CD4-positive, alpha-beta memory T cell (primary cell): ENCODE data around the gene LCN6. TPM values are rescaled to one million over a fixed set of nuclear protein-coding genes. Genes with fewer than 3 reads are reported as not detected.
"Not testable (repeated sequence)": the region's sequence is repeated elsewhere in the genome, so short reads cannot be mapped to it uniquely, and the experiment has no call there.

Experiments used
- CTCF ChIA-PET: fragments of 350-600 bp; sonication (Branson Sonifier 250); formaldehyde crosslinking; loops from one replicate; lab custom pipeline; 2021; ENCODE audit warnings: inconsistent platforms; ENCODE audit not compliant: partially characterized antibody; lab: Charles Lee
- POLR2A ChIA-PET: fragments of 350-600 bp; sonication (Branson Sonifier 250); formaldehyde crosslinking; loops from one replicate; lab custom pipeline; 2021; ENCODE audit not compliant: partially characterized antibody; lab: Charles Lee
- DNase-seq, 5 donors: peaks; one replicate each; pipeline versions ENCODE4 v3.0.0 to v3.0.0-alpha.2; 2020 to 2022; ENCODE audit warnings: mixed read lengths in 1 of 5
- H3K27ac ChIP-seq: one replicate; pipeline ENCODE4 v1.7.0; 2013; ENCODE audit warnings: low read depth, low read length
- H3K27me3 ChIP-seq: 2 replicates; pipeline ENCODE4 v1.7.0; 2013; ENCODE audit warnings: mild to moderate bottlenecking, low read length, moderate library complexity; ENCODE audit not compliant: insufficient read depth
- H3K36me3 ChIP-seq: 2 replicates; pipeline ENCODE4 v1.7.0; 2013; ENCODE audit warnings: mild to moderate bottlenecking, low read length, moderate library complexity; ENCODE audit not compliant: insufficient read depth
- H3K4me1 ChIP-seq: 2 replicates; pipeline ENCODE4 v1.7.0; 2013; ENCODE audit warnings: mild to moderate bottlenecking, low read length, moderate library complexity; ENCODE audit not compliant: insufficient read depth
- H3K4me3 ChIP-seq, 2 donors: one replicate each; pipeline ENCODE4 v1.7.0; 2013; ENCODE audit warnings: low read length in 2 of 2, mild to moderate bottlenecking in 1 of 2
- H3K9me3 ChIP-seq, 2 donors: one replicate each; pipeline ENCODE4 v1.7.0; 2013; ENCODE audit warnings: low read length in 2 of 2, control low read depth in 1 of 2; ENCODE audit not compliant: control insufficient read depth in 1 of 2
- H3K27ac Mint-ChIP-seq, 7 donors: one replicate each; pipeline ENCODE4 v1.8.0; 2020 to 2021; ENCODE audit warnings: mixed read lengths in 7 of 7, mild to moderate bottlenecking in 6 of 7, inconsistent platforms in 3 of 7, moderate library complexity in 3 of 7
- H3K27me3 Mint-ChIP-seq, 2 donors: one replicate each; pipeline ENCODE4 v1.8.0; 2020 to 2021; ENCODE audit warnings: mixed read lengths in 2 of 2
- H3K36me3 Mint-ChIP-seq, 2 donors: one replicate each; pipeline ENCODE4 v1.8.0; 2020 to 2021; ENCODE audit warnings: mixed read lengths in 2 of 2, inconsistent platforms in 1 of 2, mild to moderate bottlenecking in 1 of 2
- H3K4me1 Mint-ChIP-seq, 4 donors: one replicate each; pipeline ENCODE4 v1.8.0; 2020 to 2021; ENCODE audit warnings: mixed read lengths in 4 of 4, mild to moderate bottlenecking in 1 of 4
- H3K4me3 Mint-ChIP-seq, 8 donors: one replicate each; pipeline ENCODE4 v1.8.0; 2020 to 2021; ENCODE audit warnings: mixed read lengths in 8 of 8, mild to moderate bottlenecking in 7 of 8, moderate library complexity in 6 of 8, inconsistent platforms in 3 of 8
- H3K9me3 Mint-ChIP-seq, 8 donors: one replicate each; pipeline ENCODE4 v1.8.0; 2020 to 2021; ENCODE audit warnings: mixed read lengths in 8 of 8, mild to moderate bottlenecking in 5 of 8, inconsistent platforms in 3 of 8, moderate library complexity in 1 of 8
- intact Hi-C: fragments of 100-400 bp; cut with micrococcal nuclease; formaldehyde crosslinking; loops from one replicate; pipeline ENCODE4 v1.15.1; 2023
- polyA plus RNA-seq, 2 donors: library from polyadenylated mRNA; unstranded; fragments of 300-500 nt; fragmentation: Illumina TruSeq; gene quantifications; one replicate each; pipeline ENCODE4 v1.2.3, GENCODE V29; 2021
- total RNA-seq, 2 experiments: library from RNA; stranded (reverse); gene quantifications; one replicate each; pipeline ENCODE4 v1.2.3, GENCODE V29; 2021

LCN6 gene
- total and polyA plus RNA-seq, 4 experiments from 2014 or later = not detected

DNA sequence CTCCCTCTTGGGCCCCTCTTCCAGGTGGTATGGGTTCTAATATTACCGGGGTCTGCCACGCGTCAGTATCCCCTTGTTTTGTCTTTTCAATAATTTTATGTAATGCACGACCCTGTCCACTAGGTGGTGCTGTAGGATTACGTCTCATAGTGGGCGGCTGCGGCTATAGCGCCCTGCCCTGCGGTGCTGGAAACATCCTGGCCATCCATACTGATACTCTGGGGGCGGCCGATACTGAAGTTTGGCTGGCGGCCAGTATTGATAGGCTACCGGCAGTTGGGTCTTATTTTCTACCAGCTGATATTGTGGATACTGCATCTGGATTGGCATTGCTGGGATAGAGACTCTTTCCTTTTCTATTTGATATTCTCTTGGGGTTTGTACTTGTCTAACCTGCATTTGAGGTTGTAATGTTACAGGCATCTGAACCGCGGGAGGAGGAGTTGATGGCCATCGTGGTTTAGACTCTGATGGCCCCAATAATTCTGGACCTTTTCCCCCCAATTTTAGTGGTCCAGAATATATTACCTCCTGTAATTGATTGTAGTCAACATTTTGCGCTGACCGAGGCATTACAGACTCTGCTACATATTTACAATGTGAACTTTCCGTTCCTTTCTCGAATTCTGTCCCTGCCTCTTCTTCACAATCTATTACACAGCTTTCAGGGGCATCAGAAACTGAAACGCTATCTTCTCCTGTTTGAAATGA is 39.5 kb upstream of the LCN6 start:
- intact Hi-C loops = loop anchor here (1.0 kb wide), 2 partner anchors 247 to 439 kb away; partner anchors contain the start of gene RNF224
- Histone ChIP-seq H3K27ac (no peak overlapping the region), H3K9me3 (no peaks in the 10 kb centered on the region), H3K36me3 (peaks cover 7% of the 10 kb centered on the region), H3K27me3 (no peaks in the 10 kb centered on the region), H3K4me3 (no peak overlapping the region), H3K4me1 (peaks cover 28% of the 10 kb centered on the region)
- H3K9me3 Mint-ChIP-seq = no peaks in the 10 kb centered on the region
- no peaks in the 10 kb centered on the region for H3K27me3 Mint-ChIP-seq
- peaks cover 8 to 44% (median 21%) of the 10 kb centered on the region in 4 donors for H3K4me1 Mint-ChIP-seq
- no peaks in the 10 kb centered on the region for H3K36me3 Mint-ChIP-seq
- DNase-seq = peak; percentile 70 to 78 (median 73)
- H3K27ac Mint-ChIP-seq = peak overlapping the region in 1 of 7 donors; percentile 14
- ChIA-PET POLR2A (interaction anchor here (1.4 to 1.7 kb wide), 3 partner anchors 10 to 259 kb away, joined by 3 to 7 read pairs (median 3); no protein-coding TSS in a partner anchor), CTCF (interaction anchor here (0.6 to 6.8 kb wide), 22 partner anchors 10 to 416 kb away, joined by 3 to 64 read pairs (median 4); partner anchors contain the start of genes AJM1, FUT7, PAXX and TRAF2)
- H3K4me3 Mint-ChIP-seq = no peak overlapping the region

DNA sequence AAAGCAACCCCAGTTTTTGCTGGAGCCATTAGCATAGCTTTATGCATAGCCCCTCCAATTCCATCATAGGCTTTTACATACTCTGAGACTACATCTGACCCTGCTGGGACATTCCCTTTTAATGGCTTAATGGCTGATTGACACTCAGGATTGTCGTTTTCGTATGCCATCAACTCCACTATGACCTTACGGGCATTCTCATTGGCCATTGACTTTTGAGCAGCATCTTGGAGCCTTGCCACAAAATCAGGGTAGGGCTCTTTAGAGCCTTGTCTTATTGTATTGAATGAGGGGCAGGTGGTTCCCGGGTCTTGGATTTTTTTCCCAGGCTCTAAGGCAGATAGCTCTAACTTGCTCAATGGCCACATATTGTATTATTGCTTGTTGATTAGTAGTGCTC is 38.7 kb upstream of the LCN6 start:
- intact Hi-C loops = loop anchor here (1.0 kb wide), 2 partner anchors 248 to 440 kb away; partner anchors contain the start of gene RNF224
- H3K27ac ChIP-seq, H3K36me3 ChIP-seq, H3K27me3 Mint-ChIP-seq, H3K4me3 ChIP-seq, H3K4me3 Mint-ChIP-seq, H3K9me3 Mint-ChIP-seq, H3K9me3 ChIP-seq, DNase-seq, H3K36me3 Mint-ChIP-seq, H3K27ac Mint-ChIP-seq, H3K27me3 ChIP-seq: not testable (repeated sequence)
- H3K4me1 Mint-ChIP-seq = peaks cover 6 to 39% (median 14%) of the 10 kb centered on the region in 4 donors
- ChIA-PET POLR2A (interaction anchor here (1.4 to 1.7 kb wide), 2 partner anchors 9 to 248 kb away, joined by 3 to 7 read pairs; no protein-coding TSS in a partner anchor), CTCF (interaction anchor here (0.6 to 6.8 kb wide), 15 partner anchors 9 to 285 kb away, joined by 3 to 64 read pairs (median 4); partner anchors contain the start of genes AJM1, FUT7 and PAXX)
- H3K4me1 ChIP-seq = peaks cover 21% of the 10 kb centered on the region

DNA sequence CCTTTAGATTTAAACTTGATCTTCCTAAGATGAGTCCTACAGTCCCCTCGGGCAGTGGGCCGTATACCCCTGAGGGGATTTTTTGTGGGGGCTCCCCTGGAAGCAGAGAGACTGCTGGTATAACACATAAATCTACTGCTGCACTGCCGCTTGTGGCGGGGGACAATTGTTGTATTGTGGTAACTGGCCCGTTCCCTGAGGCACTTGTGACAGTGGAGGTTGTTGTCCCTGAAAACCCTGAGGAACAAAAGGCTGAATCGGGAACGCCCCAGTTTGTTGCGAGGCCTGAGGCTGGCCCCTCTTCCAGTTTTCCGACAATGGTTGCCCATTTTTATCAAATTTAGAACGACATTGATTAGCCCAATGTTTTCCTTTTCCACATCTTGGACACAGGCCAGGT is 38.1 kb upstream of the LCN6 start:
- H3K4me1 ChIP-seq = peaks cover 16% of the 10 kb centered on the region
- Mint-ChIP-seq H3K27ac (peak overlapping the region in 1 of 7 donors; percentile 2), H3K36me3 (no peaks in the 10 kb centered on the region), H3K9me3 (no peaks in the 10 kb centered on the region), H3K4me1 (peaks cover 5 to 33% (median 12%) of the 10 kb centered on the region in 4 donors), H3K4me3 (no peak overlapping the region), H3K27me3 (no peaks in the 10 kb centered on the region)
- no peaks in the 10 kb centered on the region for H3K27me3 ChIP-seq
- ChIA-PET CTCF (interaction anchor here (0.9 to 6.8 kb wide), 14 partner anchors 8 to 285 kb away, joined by 3 to 64 read pairs (median 5); partner anchors contain the start of genes AJM1 and NPDC1), POLR2A (interaction anchor here (1.4 kb wide), 1 partner anchor 8 kb away, joined by 3 read pairs; no protein-coding TSS in a partner anchor)
- H3K9me3 ChIP-seq = no peaks in the 10 kb centered on the region
- no peak for DNase-seq
- no peak overlapping the region for H3K4me3 ChIP-seq
- intact Hi-C loops = no loop called here
- H3K27ac ChIP-seq = no peak overlapping the region
- no peaks in the 10 kb centered on the region for H3K36me3 ChIP-seq

DNA sequence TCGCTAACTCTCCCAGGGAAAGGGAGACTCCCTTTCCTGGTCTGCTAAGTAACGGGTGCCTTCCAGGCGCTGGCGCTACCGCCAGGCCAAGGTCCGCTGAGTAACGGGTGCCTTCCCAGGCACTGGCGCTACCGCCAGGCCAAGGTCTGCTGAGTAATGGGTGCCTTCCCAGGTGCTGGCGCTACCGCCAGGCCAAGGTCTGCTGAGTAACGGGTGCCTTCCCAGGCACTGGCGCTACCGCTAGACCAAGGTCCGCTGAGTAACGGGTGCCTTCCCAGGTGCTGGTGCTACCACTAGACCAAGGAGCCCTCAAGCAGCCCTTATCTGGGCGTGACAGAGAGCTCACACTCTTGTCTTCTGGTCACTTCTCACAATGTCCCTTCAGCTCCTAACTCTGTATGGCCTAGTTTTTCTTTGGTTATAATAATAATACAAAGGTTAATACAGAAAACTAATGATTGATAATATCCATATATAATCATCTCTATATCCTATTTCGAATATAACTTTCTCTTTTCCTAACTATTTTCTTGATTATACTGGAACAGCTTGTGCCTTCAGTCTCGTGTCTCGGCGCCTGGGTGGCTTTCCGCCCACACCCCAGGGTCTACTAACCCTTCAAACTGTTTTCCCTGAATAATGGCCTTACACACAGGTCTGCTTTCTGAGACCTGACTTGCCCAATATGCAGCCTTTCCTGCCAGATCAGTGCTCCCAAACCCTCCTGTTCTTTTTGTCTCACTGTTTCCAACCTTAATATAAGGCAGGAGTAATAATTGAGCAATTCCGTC is 37.4 kb upstream of the LCN6 start:
- H3K27me3 Mint-ChIP-seq, H3K4me3 ChIP-seq, H3K36me3 ChIP-seq, DNase-seq, H3K36me3 Mint-ChIP-seq, H3K4me3 Mint-ChIP-seq, H3K27me3 ChIP-seq, H3K9me3 Mint-ChIP-seq, intact Hi-C loops, H3K9me3 ChIP-seq, H3K27ac ChIP-seq: not testable (repeated sequence)
- Mint-ChIP-seq H3K27ac (peak overlapping the region in 1 of 7 donors; percentile 2), H3K4me1 (peaks cover 5 to 26% (median 12%) of the 10 kb centered on the region in 4 donors)
- ChIA-PET POLR2A (interaction anchor here (1.4 kb wide), 1 partner anchor 8 kb away, joined by 3 read pairs; no protein-coding TSS in a partner anchor), CTCF (interaction anchor here (1.0 to 6.8 kb wide), 7 partner anchors 8 to 278 kb away, joined by 3 to 64 read pairs (median 5); partner anchors contain the start of gene NPDC1)
- peaks cover 13% of the 10 kb centered on the region for H3K4me1 ChIP-seq

DNA sequence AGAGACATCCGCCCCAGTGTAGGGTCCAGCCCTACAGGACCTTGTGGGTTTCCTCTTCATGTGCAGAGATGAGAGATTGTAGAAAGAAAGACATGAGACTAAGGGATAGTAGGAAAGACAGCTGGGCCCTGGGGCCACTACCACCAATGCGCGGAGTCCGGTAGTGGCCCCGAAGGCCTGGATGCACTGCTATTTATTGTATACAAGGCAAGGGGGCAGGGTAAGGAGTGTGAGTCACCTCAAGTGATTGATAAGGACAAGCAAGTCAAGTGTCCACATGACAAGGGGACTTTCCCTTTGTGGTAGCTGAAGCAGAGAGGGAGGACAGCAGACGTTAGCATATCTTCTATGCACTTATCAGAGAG is 36.7 kb upstream of the LCN6 start:
- no peaks in the 10 kb centered on the region for H3K36me3 Mint-ChIP-seq
- CTCF ChIA-PET = interaction anchor here (1.6 to 6.8 kb wide), 2 partner anchors 250 to 262 kb away, joined by 6 to 64 read pairs; partner anchors contain the start of gene NPDC1
- POLR2A ChIA-PET = no interaction called here

DNA sequence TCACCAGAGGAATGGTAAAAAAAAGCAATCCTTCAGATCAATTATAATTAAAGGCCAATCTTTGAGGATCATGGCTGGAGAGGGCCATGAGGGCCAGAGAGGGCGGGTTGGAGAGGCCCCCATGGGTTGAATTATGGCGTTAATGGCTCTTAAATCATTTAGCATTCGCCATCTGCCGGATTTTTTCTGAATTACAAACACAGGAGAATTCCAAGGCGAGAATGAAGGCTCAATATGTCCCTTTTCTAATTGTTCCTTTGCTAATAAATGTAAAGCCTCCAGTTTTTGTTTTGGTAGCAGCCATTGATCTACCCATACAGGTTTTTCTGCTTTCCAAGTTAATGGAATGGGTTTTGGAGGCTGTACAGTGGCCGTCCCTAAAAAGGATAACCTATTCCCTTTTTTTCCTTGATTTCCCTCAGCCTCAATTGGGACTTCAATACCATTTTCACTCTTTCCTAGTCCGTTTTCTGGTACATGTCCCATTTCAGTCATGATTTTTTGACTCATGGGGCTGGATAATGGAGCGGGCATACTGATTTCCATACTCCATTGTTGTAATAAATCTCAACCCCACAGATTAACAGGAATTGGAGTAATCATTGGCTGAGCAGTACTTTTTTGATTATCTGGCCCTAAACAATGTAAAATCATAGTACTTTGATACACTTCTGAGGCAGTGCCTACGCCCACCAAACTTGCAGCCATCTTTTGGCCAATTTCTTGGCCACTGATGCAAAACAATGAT is 36.1 kb upstream of the LCN6 start:
- no peaks in the 10 kb centered on the region for H3K9me3 Mint-ChIP-seq
- peaks cover 4 to 21% (median 9%) of the 10 kb centered on the region in 4 donors for H3K4me1 Mint-ChIP-seq
- Histone ChIP-seq H3K27me3 (no peaks in the 10 kb centered on the region), H3K4me3 (no peak overlapping the region), H3K36me3 (no peaks in the 10 kb centered on the region), H3K27ac (no peak overlapping the region), H3K4me1 (peaks cover 6% of the 10 kb centered on the region), H3K9me3 (no peaks in the 10 kb centered on the region)
- peak overlapping the region in 2 of 7 donors; percentile 44 to 45 for H3K27ac Mint-ChIP-seq
- H3K27me3 Mint-ChIP-seq = no peaks in the 10 kb centered on the region
- peak in 1 of 5 donors; percentile 28 for DNase-seq
- no peaks in the 10 kb centered on the region for H3K36me3 Mint-ChIP-seq
- CTCF ChIA-PET = interaction anchor here (1.4 to 6.8 kb wide), 3 partner anchors 251 to 282 kb away, joined by 6 to 64 read pairs (median 7); partner anchors contain the start of gene NPDC1
- POLR2A ChIA-PET = no interaction called here
- intact Hi-C loops = no loop called here
- no peak overlapping the region for H3K4me3 Mint-ChIP-seq

More for the DNA sequence above, 36.7 kb upstream of the LCN6 start:
- Histone ChIP-seq H3K27ac (no peak overlapping the region), H3K9me3 (no peaks in the 10 kb centered on the region), H3K36me3 (no peaks in the 10 kb centered on the region), H3K4me3 (no peak overlapping the region), H3K4me1 (peaks cover 6% of the 10 kb centered on the region), H3K27me3 (no peaks in the 10 kb centered on the region)
- Mint-ChIP-seq H3K9me3 (no peaks in the 10 kb centered on the region), H3K4me3 (no peak overlapping the region), H3K27me3 (no peaks in the 10 kb centered on the region), H3K27ac (peak overlapping the region in 2 of 7 donors; percentile 44 to 45), H3K4me1 (peaks cover 4 to 21% (median 9%) of the 10 kb centered on the region in 4 donors)
- intact Hi-C loops = no loop called here
- DNase-seq = peak in 2 of 5 donors; percentile 57 to 82
